ENCODE measurements around the gene CPLANE1.

DNA sequence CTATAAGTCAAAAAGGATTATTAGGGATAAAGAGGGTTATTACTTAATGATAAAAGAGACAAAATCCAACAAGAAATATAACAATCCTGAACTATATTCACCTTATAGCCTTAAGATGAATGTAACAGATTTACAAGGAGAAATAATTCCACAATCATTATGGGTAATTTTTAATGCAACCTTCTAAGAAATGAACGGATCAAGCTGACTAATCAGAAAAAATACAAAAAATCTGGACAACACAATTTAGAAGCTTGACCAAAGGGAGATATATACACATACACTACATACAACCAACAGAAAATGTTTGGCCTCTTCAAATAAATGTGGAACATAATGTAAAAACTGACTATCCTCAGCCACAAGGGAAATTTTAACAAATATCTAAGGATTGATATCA, 102.3 kb downstream of the CPLANE1 start:
- TF ChIP-seq ARNT (IDR thresholded peaks at IDR 0.05) = no peak
- TF ChIP-seq ELF4 (IDR thresholded peaks at IDR 0.05) = no peak
- TF ChIP-seq FOXK2 (IDR thresholded peaks at IDR 0.05) = no peak
- TF ChIP-seq FOXA1 (IDR thresholded peaks at IDR 0.05) = no peak
- no peak for TF ChIP-seq FOXM1 (IDR thresholded peaks at IDR 0.05; ENCODE audit: borderline replicate concordance)
- no peak for TF ChIP-seq SP1 (IDR thresholded peaks at IDR 0.05)
- TF ChIP-seq BHLHE40 (IDR thresholded peaks at IDR 0.05; ENCODE audit: borderline replicate concordance) = no peak
- TF ChIP-seq L3MBTL2 (conservative IDR thresholded peaks at IDR 0.05) = no peak
- TF ChIP-seq NFRKB (IDR thresholded peaks at IDR 0.05) = no peak
